Astrocyte (in vitro differentiated cells and primary cell): ENCODE results near the gene ZFYVE19. TPM values are rescaled to one million over a fixed set of nuclear protein-coding genes. Genes with fewer than 3 reads are reported as not detected.

ENCODE experiments used
- DNase-seq: peaks from one replicate; pipeline ENCODE4 v3.0.0-alpha.2; 2010; ENCODE audit warnings: low read depth
- FAIRE-seq: peaks from 2 replicates; lab custom pipeline; 2011; peaks lifted over from hg19 to GRCh38; lab: Jason Lieb, UNC
- H2AFZ ChIP-seq: 2 replicates; pipeline ENCODE4 v1.6.0; 2012; ENCODE audit warnings: low read depth, low read length, inconsistent platforms
- H3K27ac ChIP-seq: 2 replicates; pipeline ENCODE4 v1.5.1; 2011; ENCODE audit warnings: low read depth, low read length, inconsistent platforms
- H3K27me3 ChIP-seq: 2 replicates; pipeline ENCODE4 v1.6.0; 2011; ENCODE audit warnings: low read length, inconsistent platforms; ENCODE audit not compliant: insufficient read depth
- H3K36me3 ChIP-seq: 2 replicates; pipeline ENCODE4 v1.5.1; 2011; ENCODE audit warnings: low read length, inconsistent platforms; ENCODE audit not compliant: insufficient read depth
- H3K4me1 ChIP-seq: 2 replicates; pipeline ENCODE4 v1.5.1; 2011; ENCODE audit warnings: low read length, inconsistent platforms; ENCODE audit not compliant: insufficient read depth
- H3K4me2 ChIP-seq: 2 replicates; pipeline ENCODE4 v1.6.0; 2012; ENCODE audit warnings: low read length, inconsistent platforms
- H3K4me3 ChIP-seq: 2 replicates; pipeline ENCODE4 v1.5.1; 2011; ENCODE audit warnings: low read depth, mild to moderate bottlenecking, low read length, inconsistent platforms; ENCODE audit not compliant: insufficient read depth
- H3K79me2 ChIP-seq: 2 replicates; pipeline ENCODE4 v1.6.0; 2012; ENCODE audit warnings: mild to moderate bottlenecking, low read length, inconsistent platforms; ENCODE audit not compliant: insufficient read depth
- H3K9ac ChIP-seq: 2 replicates; pipeline ENCODE4 v1.6.0; 2012; ENCODE audit warnings: mild to moderate bottlenecking, low read length, inconsistent platforms
- H3K9me3 ChIP-seq: 2 replicates; pipeline ENCODE4 v1.5.1; 2012; ENCODE audit warnings: low read depth, mild to moderate bottlenecking, low read length, inconsistent platforms; ENCODE audit not compliant: insufficient read depth
- H4K20me1 ChIP-seq: 2 replicates; pipeline ENCODE4 v1.6.0; 2012; ENCODE audit warnings: low read length, inconsistent platforms; ENCODE audit not compliant: insufficient read depth
- H3K27ac Mint-ChIP-seq: one replicate; pipeline ENCODE4 v1.8.0; 2021; ENCODE audit warnings: mild to moderate bottlenecking, mixed read lengths; ENCODE audit not compliant: unreplicated experiment
- H3K27me3 Mint-ChIP-seq: one replicate; pipeline ENCODE4 v1.8.0; 2021; ENCODE audit warnings: low read depth, mixed read lengths; ENCODE audit not compliant: unreplicated experiment
- H3K36me3 Mint-ChIP-seq: one replicate; pipeline ENCODE4 v1.8.0; 2021; ENCODE audit warnings: low read depth, mixed read lengths; ENCODE audit not compliant: unreplicated experiment
- H3K4me1 Mint-ChIP-seq: one replicate; pipeline ENCODE4 v1.8.0; 2021; ENCODE audit warnings: low read depth, mixed read lengths; ENCODE audit not compliant: unreplicated experiment
- H3K4me3 Mint-ChIP-seq: one replicate; pipeline ENCODE4 v1.8.0; 2021; ENCODE audit warnings: mild to moderate bottlenecking, moderate library complexity, mixed read lengths; ENCODE audit not compliant: unreplicated experiment
- H3K9me3 Mint-ChIP-seq: one replicate; pipeline ENCODE4 v1.8.0; 2021; ENCODE audit warnings: mild to moderate bottlenecking, mixed read lengths; ENCODE audit not compliant: unreplicated experiment
- CTCF ChIP-seq: IDR thresholded peaks from 2 replicates; pipeline ENCODE4 v1.5.1; 2011; ENCODE audit warnings: low read depth, mild to moderate bottlenecking, inconsistent platforms, low read length, moderate library complexity; ENCODE audit not compliant: insufficient read depth
- EZH2 ChIP-seq: IDR thresholded peaks from 2 replicates; pipeline ENCODE4 v1.6.1; 2012; ENCODE audit warnings: mild to moderate bottlenecking, low read length, inconsistent platforms; ENCODE audit not compliant: insufficient read depth
- total RNA-seq: library from RNA; stranded (reverse); gene quantifications from 2 replicates; pipeline ENCODE4 v1.2.1, GENCODE V29; 2021

Gene ZFYVE19
- total RNA-seq, 1 donor from 2014 or later, result 13.0 TPM

GRCh38 chr15:40863660-40864270, 56.9 kb downstream of the ZFYVE19 start:
- Histone ChIP-seq H2AFZ (no peak overlapping the region), H3K4me3 (no peak overlapping the region), H3K27me3 (peaks cover 3% of the 10 kb centered on the region), H3K9ac (no peak overlapping the region), H3K4me1 (peaks cover 7% of the 10 kb centered on the region), H3K36me3 (no peaks in the 10 kb centered on the region), H3K27ac (no peak overlapping the region), H4K20me1 (no peaks in the 10 kb centered on the region), H3K9me3 (no peaks in the 10 kb centered on the region), H3K4me2 (no peak overlapping the region), H3K79me2 (no peaks in the 10 kb centered on the region)
- peaks cover 2% of the 10 kb centered on the region for H3K9me3 Mint-ChIP-seq
- H3K36me3 Mint-ChIP-seq, result no peaks in the 10 kb centered on the region
- H3K27me3 Mint-ChIP-seq, result peaks cover 9% of the 10 kb centered on the region
- H3K27ac Mint-ChIP-seq, result no peak overlapping the region
- no peak for FAIRE-seq
- no peak for DNase-seq
- H3K4me1 Mint-ChIP-seq, result peaks cover 2% of the 10 kb centered on the region
- TF ChIP-seq EZH2 (no peak), CTCF (no peak)
- no peak overlapping the region for H3K4me3 Mint-ChIP-seq

Other genes starting within 250 kb of the ZFYVE19 start
- gene CCDC32, start 242.0 kb upstream of the ZFYVE19 start, total RNA-seq, result 24.3 and 31.4 TPM in 2 replicates
- 10.9 and 12.2 TPM in 2 replicates for gene RPUSD2, start 237.8 kb upstream of the ZFYVE19 start, total RNA-seq
- gene KNL1, start 212.8 kb upstream of the ZFYVE19 start, total RNA-seq, result 2.0 and 3.3 TPM in 2 replicates
- gene RAD51, start 111.9 kb upstream of the ZFYVE19 start, total RNA-seq, result 3.6 and 5.6 TPM in 2 replicates
- 32.0 and 32.6 TPM in 2 replicates for gene RMDN3, start 51.8 kb upstream of the ZFYVE19 start, total RNA-seq
- 6.4 and 7.3 TPM in 2 replicates for gene GCHFR, start 43.0 kb upstream of the ZFYVE19 start, total RNA-seq
- gene C15orf62, start 37.1 kb upstream of the ZFYVE19 start, total RNA-seq, result 0.19 TPM in 1 of 2 replicates, not detected in the other
- 21.0 and 27.2 TPM in 2 replicates for gene DNAJC17, start 384 bp downstream of the ZFYVE19 start, total RNA-seq
- gene PPP1R14D, start 21.6 kb downstream of the ZFYVE19 start, total RNA-seq, result not detected in 2 replicates
- 30.1 and 40.3 TPM in 2 replicates for gene SPINT1, start 37.0 kb downstream of the ZFYVE19 start, total RNA-seq
- gene RHOV, start 67.1 kb downstream of the ZFYVE19 start, total RNA-seq, result 0.43 and 0.61 TPM in 2 replicates
- gene VPS18, start 87.4 kb downstream of the ZFYVE19 start, total RNA-seq, result 35.8 and 37.6 TPM in 2 replicates
- 0.09 and 0.29 TPM in 2 replicates for gene DLL4, start 122.3 kb downstream of the ZFYVE19 start, total RNA-seq
- 55.9 and 70.8 TPM in 2 replicates for gene CHAC1, start 146.4 kb downstream of the ZFYVE19 start, total RNA-seq